Cardiac atrium fibroblast (primary cell): ENCODE data around the gene TTLL3. TPM values are rescaled to one million over a fixed set of nuclear protein-coding genes. Genes with fewer than 3 reads are reported as not detected.

ENCODE experiments used
- total RNA-seq: library from RNA; depleted of rRNA; stranded (reverse); fragments of >200 nt; gene quantifications from 2 replicates; pipeline ENCODE4 v1.2.3, GENCODE V29; 2015

The TTLL3 gene
- 11.8 and 28.5 TPM in 2 replicates for total RNA-seq

DNA sequence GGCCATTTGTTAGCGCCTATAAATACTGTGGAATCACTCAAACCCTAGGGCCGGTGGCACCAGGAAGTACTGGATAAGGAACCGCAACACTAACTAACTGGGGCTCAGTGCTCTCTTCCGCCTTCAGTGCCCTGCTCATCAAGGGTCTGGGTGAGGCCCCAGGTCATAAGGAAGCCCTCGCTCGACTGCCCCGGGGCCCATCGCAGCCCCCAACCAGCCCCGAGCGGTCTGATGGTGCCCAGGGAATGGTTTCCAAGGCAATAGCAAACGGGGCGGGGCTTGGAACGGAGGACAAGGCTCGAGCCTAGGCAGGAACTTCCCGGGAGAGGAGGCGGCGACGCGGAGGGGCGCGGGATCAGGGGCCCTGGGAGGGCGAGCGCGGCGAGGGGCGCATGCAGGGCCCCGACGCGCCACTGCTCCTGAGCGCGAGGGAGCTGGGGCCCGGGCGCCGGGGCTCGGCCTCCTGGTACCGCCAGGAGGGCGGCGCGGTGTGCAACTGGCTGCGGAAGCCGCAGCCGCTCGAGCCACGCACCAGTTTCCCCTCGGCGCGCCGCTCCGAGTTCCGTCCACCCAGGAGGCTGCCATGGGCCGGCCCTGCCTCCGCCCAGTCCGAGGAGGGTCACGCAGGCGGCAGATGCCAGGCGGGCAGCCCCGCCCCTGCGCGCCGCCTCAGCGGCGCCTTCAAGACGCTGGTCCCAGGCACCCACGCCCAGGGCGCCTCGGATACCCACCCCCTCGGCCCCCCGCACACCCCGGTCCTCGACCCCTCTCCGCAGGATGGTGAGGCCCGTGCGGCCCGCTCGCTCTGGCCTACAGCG, at the start of gene TTLL3:
Gene TTLL3 (plus strand): TSS at position 648 of the 818 bp plus-strand sequence. CDS start 400 bp downstream, outside the sequence.

GRCh38 chr3:9769426-9770275, 40.4 kb upstream of the TTLL3 start, which contains the start of gene CAMK1:
CAMK1 (minus strand) TSS chr3:9769947; CDS start chr3:9767749, 2,198 bp downstream.

DNA sequence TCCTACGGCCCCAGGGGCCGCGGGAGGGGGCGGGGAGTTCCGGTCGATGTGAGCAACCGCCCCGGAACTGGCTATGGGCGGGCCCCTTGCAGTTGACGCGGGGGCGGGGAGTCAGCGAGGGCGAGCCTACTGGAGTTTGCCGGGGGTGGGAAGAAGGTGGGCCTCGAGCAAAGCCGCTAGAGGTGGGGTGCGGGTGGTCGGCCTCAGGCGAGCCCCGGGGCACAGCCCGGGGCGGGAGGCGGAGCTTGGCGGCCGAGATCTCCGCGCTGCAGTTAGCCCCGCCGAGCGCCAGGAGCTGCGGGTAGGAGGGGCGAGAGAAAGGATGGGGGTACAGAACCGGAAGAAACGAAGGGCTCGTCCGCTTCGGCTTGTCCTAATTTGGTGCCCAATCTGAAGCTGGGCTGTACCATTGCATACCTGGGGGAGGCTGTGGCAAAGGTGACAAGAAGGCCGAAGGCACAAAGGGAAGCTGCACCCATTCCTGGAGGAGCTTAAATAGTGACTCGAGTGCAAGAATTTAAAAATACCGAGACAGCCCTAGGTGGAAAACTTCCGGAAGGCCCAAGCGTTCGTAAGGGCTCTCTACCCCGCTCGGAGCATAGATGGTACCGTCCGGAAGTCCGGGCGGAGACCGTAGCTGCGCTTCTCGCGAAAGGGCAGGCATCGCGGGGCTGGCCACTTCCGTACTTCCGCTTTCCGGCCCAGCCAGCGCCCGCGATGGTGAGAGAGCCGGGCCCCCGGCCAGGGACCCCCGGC, 17.5 kb upstream of the TTLL3 start, which contains the start of the genes ARPC4 and TADA3:
Gene ARPC4 (plus strand): TSS at position 678 of the 756 bp plus-strand sequence. CDS start 40 bp downstream, at position 718.
Gene TADA3 (minus strand): TSS at position 69 of the 756 bp plus-strand sequence. CDS start 1,007 bp downstream, outside the sequence.

GRCh38 chr3:9843715-9844438, 33.8 kb downstream of the TTLL3 start, which contains the start of gene RPUSD3:
RPUSD3 (minus strand) TSS chr3:9844008; CDS start chr3:9843990, 18 bp downstream.

GRCh38 chr3:9879830-9880549, 69.9 kb downstream of the TTLL3 start, which contains the start of gene CIDEC:
CIDEC (minus strand) TSS chr3:9880253; CDS start chr3:9878486, 1,767 bp downstream.

Other genes with a start within 250 kb of the TTLL3 start
- gene MTMR14, start 160.8 kb upstream of the TTLL3 start, total RNA-seq: 23.8 and 26.5 TPM in 2 replicates
- gene CPNE9, start 106.4 kb upstream of the TTLL3 start, total RNA-seq: not detected in 2 replicates
- 9.6 and 17.3 TPM in 2 replicates for gene BRPF1, start 78.5 kb upstream of the TTLL3 start, total RNA-seq
- 9.2 and 16.7 TPM in 2 replicates for gene OGG1, start 60.3 kb upstream of the TTLL3 start, total RNA-seq
- gene CAMK1, start 40.3 kb upstream of the TTLL3 start, total RNA-seq: 25.1 and 30.7 TPM in 2 replicates
- 72.1 and 81.6 TPM in 2 replicates for gene TADA3, start 17.8 kb upstream of the TTLL3 start, total RNA-seq
- gene ARPC4, start 17.2 kb upstream of the TTLL3 start, total RNA-seq: 222 and 227 TPM in 2 replicates
- gene RPUSD3, start 33.7 kb downstream of the TTLL3 start, total RNA-seq: 35.7 and 36.8 TPM in 2 replicates
- 0.18 TPM in 1 of 2 replicates, not detected in the other for gene CIDEC, start 70.0 kb downstream of the TTLL3 start, total RNA-seq
- 55.6 and 71.6 TPM in 2 replicates for gene JAGN1, start 80.3 kb downstream of the TTLL3 start, total RNA-seq
- 0.54 TPM in 1 of 2 replicates, not detected in the other for gene IL17RE, start 92.6 kb downstream of the TTLL3 start, total RNA-seq
- 35.4 and 50.9 TPM in 2 replicates for gene IL17RC, start 106.8 kb downstream of the TTLL3 start, total RNA-seq
- 23.0 and 26.7 TPM in 2 replicates for gene CRELD1, start 123.6 kb downstream of the TTLL3 start, total RNA-seq
- gene PRRT3, start 142.1 kb downstream of the TTLL3 start, total RNA-seq: 2.8 and 3.8 TPM in 2 replicates
- 68.5 and 87.6 TPM in 2 replicates for gene EMC3, start 176.6 kb downstream of the TTLL3 start, total RNA-seq
- 2.9 and 12.5 TPM in 2 replicates for gene FANCD2, start 216.2 kb downstream of the TTLL3 start, total RNA-seq